ENCODE results near the gene PFKFB4. TPM values are rescaled to one million over a fixed set of nuclear protein-coding genes. Genes with fewer than 3 reads are reported as not detected.

PFKFB4 gene
- total RNA-seq, 4 donors from 2014 or later, result 2.3 to 4.9 (median 3.2) TPM

- no peaks in the 10 kb centered on the region for H3K36me3 ChIP-seq
- no peak overlapping the region for H3K27ac ChIP-seq
- H3K4me1 ChIP-seq, result peaks cover 5 to 12% of the 10 kb centered on the region in 2 donors
- no peak overlapping the region for H3K4me3 ChIP-seq (replicated peaks in 1 of 3)
- no peaks in the 10 kb centered on the region for H3K27me3 ChIP-seq
- WGBS, 2 donors, result 91 to 92% methylated on average over 12 to 16 of the region's 22 CpGs
- intact Hi-C loops (cut with DNase I), result no loop called here
- no peak for TF ChIP-seq POLR2A (IDR thresholded peaks at IDR 0.05)
- no peak for TF ChIP-seq CTCF (IDR thresholded peaks at IDR 0.05)
- DNase-seq, result no peak
- H3K9me3 ChIP-seq, result no peaks in the 10 kb centered on the region
These were observed 35.4 kb upstream of the PFKFB4 start for GRCh38 chr3:48591886-48592518.

DNA sequence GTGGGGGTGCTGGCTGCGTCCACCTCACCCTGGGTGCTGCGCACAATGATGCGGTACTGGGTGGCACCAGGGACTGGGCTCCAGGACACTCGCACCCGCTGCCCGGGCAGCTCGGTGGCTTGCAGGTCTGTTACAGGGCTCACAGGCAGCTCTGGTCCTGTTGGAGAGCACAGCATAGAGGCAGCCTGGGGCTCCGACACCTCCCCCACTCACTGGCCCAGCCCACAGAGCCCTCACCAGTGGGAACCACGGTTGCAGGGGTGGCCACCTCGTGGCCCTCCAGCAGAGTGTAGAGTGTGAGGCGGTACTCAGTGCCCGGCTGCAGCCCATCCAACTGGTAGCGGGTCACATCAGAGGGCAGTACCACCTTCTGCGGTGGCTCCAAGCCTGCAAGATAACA, 34.8 kb upstream of the PFKFB4 start:
- Histone ChIP-seq H3K36me3 (no peaks in the 10 kb centered on the region), H3K4me3 (replicated peaks in 1 of 3) (no peak overlapping the region), H3K27me3 (no peaks in the 10 kb centered on the region), H3K9me3 (no peaks in the 10 kb centered on the region), H3K27ac (no peak overlapping the region), H3K4me1 (peaks cover 5 to 12% of the 10 kb centered on the region in 2 donors)
- 83 to 94% methylated on average over 3 to 10 of the region's 14 CpGs for WGBS, 2 donors
- intact Hi-C loops (cut with DNase I), result no loop called here
- no peak for DNase-seq
- TF ChIP-seq POLR2A (IDR thresholded peaks at IDR 0.05), result no peak
- no peak for TF ChIP-seq CTCF (IDR thresholded peaks at IDR 0.05)

GRCh38 chr3:48588230-48588629, 31.6 kb upstream of the PFKFB4 start:
- H3K4me1 ChIP-seq, result no peaks in the 10 kb centered on the region
- no peak overlapping the region for H3K4me3 ChIP-seq (replicated peaks in 1 of 3)
- H3K27me3 ChIP-seq, result no peaks in the 10 kb centered on the region
- DNase-seq, result no peak
- WGBS, 2 donors, result 46 to 52% methylated on average over 13 to 15 of the region's 15 CpGs
- intact Hi-C loops (cut with DNase I), result no loop called here
- no peaks in the 10 kb centered on the region for H3K9me3 ChIP-seq
- TF ChIP-seq CTCF (IDR thresholded peaks at IDR 0.05), result no peak
- H3K36me3 ChIP-seq, result no peaks in the 10 kb centered on the region
- no peak overlapping the region for H3K27ac ChIP-seq

GRCh38 chr3:48587686-48588085, 31.1 kb upstream of the PFKFB4 start:
- WGBS, 2 donors, result 62 to 74% methylated on average over 9 to 11 of the region's 11 CpGs
- TF ChIP-seq POLR2A (IDR thresholded peaks at IDR 0.05) (no peak), CTCF (IDR thresholded peaks at IDR 0.05) (no peak)
- H3K4me1 ChIP-seq, result no peaks in the 10 kb centered on the region
- DNase-seq, result no peak
- no peak overlapping the region for H3K4me3 ChIP-seq (replicated peaks in 1 of 3)
- no peaks in the 10 kb centered on the region for H3K9me3 ChIP-seq
- H3K27me3 ChIP-seq, result no peaks in the 10 kb centered on the region
- H3K27ac ChIP-seq, result no peak overlapping the region
- H3K36me3 ChIP-seq, result no peaks in the 10 kb centered on the region
- intact Hi-C loops (cut with DNase I), result no loop called here

- Histone ChIP-seq H3K4me1 (no peaks in the 10 kb centered on the region), H3K9me3 (no peaks in the 10 kb centered on the region), H3K27me3 (no peaks in the 10 kb centered on the region), H3K36me3 (no peaks in the 10 kb centered on the region), H3K4me3 (replicated peaks in 1 of 3) (no peak overlapping the region), H3K27ac (no peak overlapping the region)
- no peak for TF ChIP-seq POLR2A (IDR thresholded peaks at IDR 0.05)
- TF ChIP-seq CTCF (IDR thresholded peaks at IDR 0.05), result no peak
- 91 to 96% methylated on average over 7 to 8 of the region's 8 CpGs for WGBS, 2 donors
- DNase-seq, result no peak
- intact Hi-C loops (cut with DNase I), result no loop called here
These were observed 28.8 kb upstream of the PFKFB4 start for GRCh38 chr3:48585411-48585810.
